Inflammatory macrophage treated with lipopolysaccharide for 1 hour (primary cell): ENCODE data around the gene MSI2.

Experiments used
- DNase-seq, 2 donors: peaks; one replicate each; pipeline ENCODE4 v3.0.0-alpha.2; 2020 to 2022

MSI2 gene

DNA sequence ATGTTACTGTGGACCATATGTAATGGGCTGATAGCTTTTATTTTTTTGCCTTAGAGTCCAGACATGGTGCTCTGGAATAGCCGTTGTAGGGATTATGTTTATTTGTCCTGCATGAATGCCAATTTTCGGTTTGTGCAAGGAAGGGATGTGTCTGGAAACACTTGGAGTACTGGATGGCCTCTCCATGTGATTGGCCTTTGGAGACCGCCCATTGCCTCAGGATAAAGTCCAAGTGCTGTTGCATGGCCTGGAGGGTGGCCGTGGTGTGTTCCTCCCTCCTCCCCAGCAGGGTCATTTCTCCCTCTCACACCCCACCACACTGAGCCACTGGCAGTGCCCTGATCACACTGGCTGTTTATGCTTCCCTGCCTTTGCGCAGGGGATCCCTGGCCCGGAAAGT lies 93.9 kb downstream of the MSI2 start:
- no peak for DNase-seq

- DNase-seq = no peak
Observed at GRCh38 chr17:57352665-57353175, 96.4 kb downstream of the MSI2 start.

- DNase-seq = no peak
Observed at GRCh38 chr17:57354673-57355072, 98.3 kb downstream of the MSI2 start.

GRCh38 chr17:57355090-57355859 lies 99.0 kb downstream of the MSI2 start:
- DNase-seq = no peak

DNA sequence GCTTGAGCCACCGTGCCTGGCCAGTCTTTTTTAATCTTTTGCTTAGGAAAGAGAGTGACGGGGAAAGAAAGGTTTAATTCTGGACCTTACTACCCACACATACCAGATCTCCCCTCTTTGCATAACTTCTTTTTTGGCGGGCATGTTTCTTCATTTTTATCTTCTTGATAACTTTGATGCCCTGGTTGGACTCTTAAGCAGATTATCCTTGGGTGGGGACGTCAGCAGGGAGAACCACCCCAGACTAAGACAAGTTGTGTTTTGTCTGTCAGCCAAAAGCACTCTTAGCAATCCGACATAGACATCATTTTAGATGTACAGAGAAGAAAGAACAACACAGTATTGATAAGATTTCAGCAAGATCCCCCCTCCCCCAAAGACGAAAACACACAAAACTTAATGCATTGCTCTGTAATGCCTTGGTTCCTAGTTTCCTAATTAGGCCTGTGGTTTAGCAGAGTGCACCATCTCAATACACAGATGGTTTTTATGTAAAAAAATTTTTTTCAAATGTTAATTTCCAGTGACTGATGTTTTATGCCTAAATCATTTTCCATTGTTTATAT lies 99.9 kb downstream of the MSI2 start:
- no peak for DNase-seq

- no peak for DNase-seq
Observed at GRCh38 chr17:57356719-57357391, 100.5 kb downstream of the MSI2 start.

- no peak for DNase-seq
Observed at GRCh38 chr17:57357392-57357784, 101.1 kb downstream of the MSI2 start.

- no peak for DNase-seq
Observed at GRCh38 chr17:57357830-57358430, 101.6 kb downstream of the MSI2 start.

GRCh38 chr17:57360266-57360665 lies 103.9 kb downstream of the MSI2 start:
- DNase-seq = no peak

- no peak for DNase-seq
Observed at GRCh38 chr17:57362797-57363556, 106.7 kb downstream of the MSI2 start.

GRCh38 chr17:57363580-57363979 lies 107.3 kb downstream of the MSI2 start:
- no peak for DNase-seq

DNA sequence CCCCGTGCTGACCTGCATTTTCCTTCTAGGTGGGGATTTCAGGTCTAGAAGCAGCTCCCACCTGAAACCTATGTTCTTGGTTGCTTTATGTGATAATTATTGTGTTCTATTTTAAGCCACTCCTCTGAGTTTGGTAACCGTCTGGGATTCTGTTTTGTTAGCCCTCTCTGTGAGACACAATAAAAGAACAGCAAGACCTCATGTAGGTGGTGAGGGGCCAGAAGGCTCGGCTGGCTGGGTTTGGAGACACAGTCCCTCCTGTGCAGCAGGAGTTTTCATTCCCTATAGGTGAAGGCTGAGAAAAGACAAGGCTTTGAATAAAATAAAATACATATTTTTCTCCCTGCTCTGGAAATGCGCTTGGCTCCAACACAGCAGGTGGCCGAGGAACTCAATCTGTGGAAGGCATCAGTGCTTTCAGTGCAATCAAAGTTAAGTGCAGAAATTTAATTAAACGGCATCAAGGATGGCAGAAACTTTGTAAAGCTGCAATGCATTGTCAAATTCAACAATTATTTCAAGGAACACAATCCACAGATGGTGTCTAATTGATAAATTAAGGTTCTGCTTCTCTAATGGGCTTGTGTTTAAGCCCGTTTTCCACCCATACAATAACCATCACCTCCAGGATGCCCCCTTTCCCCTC lies 107.8 kb downstream of the MSI2 start:
- DNase-seq = no peak

GRCh38 chr17:57365420-57365819 lies 109.1 kb downstream of the MSI2 start:
- DNase-seq = no peak

GRCh38 chr17:57366177-57366557 lies 109.8 kb downstream of the MSI2 start:
- no peak for DNase-seq

DNA sequence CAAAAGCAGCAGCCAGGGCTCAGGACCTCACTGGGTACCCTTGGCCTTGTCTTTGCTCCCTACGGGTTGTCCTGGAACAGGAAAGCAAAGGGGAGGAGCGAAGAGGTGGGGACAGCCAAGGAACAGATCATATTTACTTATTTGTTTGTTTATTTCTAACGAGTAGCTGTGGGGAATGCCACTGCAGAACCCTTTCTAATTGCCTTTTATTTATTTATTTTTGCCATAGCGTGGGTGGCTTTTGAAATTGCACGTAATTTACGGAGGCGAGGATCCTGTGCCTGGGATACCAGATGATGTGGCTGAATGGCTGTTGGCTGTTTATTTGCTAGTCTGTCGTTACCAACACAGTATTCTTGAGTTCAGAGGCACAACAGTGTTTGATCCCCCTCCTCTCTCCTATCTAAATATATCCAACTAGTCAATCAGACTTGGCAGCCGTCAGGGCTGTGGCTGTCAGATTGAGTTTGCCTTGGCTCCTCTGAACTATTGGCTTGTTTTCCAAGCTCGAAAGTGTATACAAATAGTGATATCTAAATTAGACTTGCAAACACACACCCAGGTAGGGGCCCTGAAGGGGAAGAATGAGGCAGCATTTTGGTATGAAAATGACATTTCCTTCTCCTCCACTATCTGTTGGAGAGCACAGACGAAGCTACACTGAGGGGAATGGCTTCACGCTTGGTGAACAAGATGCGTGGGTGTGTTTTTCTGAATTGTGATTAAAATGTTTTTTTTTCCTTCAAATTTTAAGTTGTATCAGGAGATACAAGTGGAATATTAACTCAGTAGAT lies 110.4 kb downstream of the MSI2 start:
- DNase-seq = no peak

GRCh38 chr17:57368637-57369336 lies 112.5 kb downstream of the MSI2 start:
- DNase-seq = no peak

DNA sequence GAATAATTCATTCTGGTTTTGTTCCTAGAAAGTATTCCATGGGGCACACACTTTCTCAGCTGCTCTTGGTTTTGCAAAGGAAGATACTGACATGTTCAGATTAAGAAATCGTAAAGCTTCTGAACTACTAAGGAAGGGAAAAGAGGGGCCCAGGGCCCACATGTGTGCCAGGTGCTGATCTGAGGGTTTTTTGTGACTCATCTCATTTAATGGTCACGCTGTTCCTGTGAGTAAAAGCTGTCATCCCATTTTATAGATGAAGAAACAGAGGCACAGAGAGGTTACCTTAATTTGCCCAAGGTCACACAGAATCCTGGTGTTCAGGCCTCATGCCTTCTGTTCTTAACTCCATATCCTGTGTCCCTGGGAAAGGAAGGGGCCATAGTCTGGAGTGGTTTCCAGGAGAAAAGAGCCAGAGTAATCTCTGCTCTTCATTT lies 113.2 kb downstream of the MSI2 start:
- peak in 1 of 2 donors; percentile 7 for DNase-seq

DNA sequence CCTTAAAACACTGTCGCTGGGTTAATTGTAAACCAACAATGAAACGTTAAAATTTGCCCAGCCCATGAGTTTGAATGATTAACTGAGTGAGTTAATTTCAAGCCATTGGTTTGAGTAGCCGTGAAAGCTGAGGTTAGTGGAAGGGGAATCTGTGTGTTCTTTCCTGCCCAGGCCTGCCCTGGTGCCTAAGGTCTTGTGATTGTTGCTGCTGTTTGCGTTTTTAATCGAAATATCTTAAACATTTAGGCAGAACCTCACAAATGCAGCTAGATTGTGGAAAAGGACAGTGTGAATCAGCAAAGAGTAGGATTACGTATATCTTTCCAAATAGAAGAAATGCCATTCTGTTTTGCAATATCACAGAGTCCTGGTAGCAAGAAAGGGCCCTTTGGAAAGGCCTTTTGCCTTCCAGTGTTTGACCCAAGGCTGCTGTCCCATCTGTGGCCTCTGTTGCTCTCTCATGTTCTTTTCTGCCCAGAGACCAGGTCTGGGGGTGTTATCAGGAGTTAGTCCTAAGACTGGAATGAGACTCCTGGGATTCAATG lies 113.8 kb downstream of the MSI2 start:
- peak; percentile 83 to 86 for DNase-seq

GRCh38 chr17:57370619-57371018 lies 114.3 kb downstream of the MSI2 start:
- no peak for DNase-seq

DNA sequence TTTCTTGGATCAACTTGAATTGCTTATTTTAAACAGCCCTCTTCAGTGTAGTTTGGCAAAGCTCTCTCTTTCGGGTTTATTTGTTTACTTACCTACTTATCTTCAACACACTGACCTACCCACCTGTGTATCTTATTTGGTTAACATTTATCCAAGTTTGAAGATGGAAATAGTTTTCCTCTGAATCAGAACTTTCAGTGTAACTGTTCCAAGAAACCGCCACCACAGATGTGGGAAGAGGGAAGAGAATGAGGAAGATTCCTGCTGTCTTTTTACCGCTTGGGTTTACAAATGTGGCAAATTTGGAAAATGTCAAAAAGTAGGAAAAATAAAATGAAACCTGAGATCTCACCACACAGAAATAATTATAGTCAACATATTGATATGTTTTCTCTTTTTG lies 115.8 kb downstream of the MSI2 start:
- no peak for DNase-seq
